Measurements from ENCODE around the gene LSM3.

Gene LSM3

GRCh38 chr3:14178247-14179113 lies at the start of gene LSM3, which contains the start of gene XPC:
LSM3 (plus strand) TSS chr3:14178817; CDS start chr3:14178861, 44 bp downstream.
XPC (minus strand) TSS chr3:14178601; CDS start chr3:14178568, 33 bp downstream.
- peak; percentile 94 for DNase-seq

GRCh38 chr3:14129296-14129695 lies 49.3 kb upstream of the LSM3 start:
- no peak for DNase-seq

- no peak for DNase-seq
These were observed 48.4 kb upstream of the LSM3 start for GRCh38 chr3:14130230-14130629.

GRCh38 chr3:14130707-14131106 lies 47.9 kb upstream of the LSM3 start:
- DNase-seq: no peak

GRCh38 chr3:14131134-14131533 lies 47.5 kb upstream of the LSM3 start:
- no peak for DNase-seq

- no peak for DNase-seq
These were observed 46.5 kb upstream of the LSM3 start for GRCh38 chr3:14132120-14132519.

GRCh38 chr3:14132689-14133088 lies 45.9 kb upstream of the LSM3 start:
- DNase-seq: no peak

- DNase-seq: no peak
These were observed 45.3 kb upstream of the LSM3 start for GRCh38 chr3:14133188-14133800.

GRCh38 chr3:14133876-14134275 lies 44.7 kb upstream of the LSM3 start:
- no peak for DNase-seq

- no peak for DNase-seq
These were observed 44.3 kb upstream of the LSM3 start for GRCh38 chr3:14134291-14134690.

- DNase-seq: no peak
These were observed 43.0 kb upstream of the LSM3 start for GRCh38 chr3:14135581-14135980.

GRCh38 chr3:14137004-14137403 lies 41.6 kb upstream of the LSM3 start:
- DNase-seq: no peak

- DNase-seq: no peak
These were observed 41.2 kb upstream of the LSM3 start for GRCh38 chr3:14137445-14137844.

- no peak for DNase-seq
These were observed 40.3 kb upstream of the LSM3 start for GRCh38 chr3:14138109-14138877.

- no peak for DNase-seq
These were observed 39.5 kb upstream of the LSM3 start for GRCh38 chr3:14138878-14139655.

- DNase-seq: no peak
These were observed 38.8 kb upstream of the LSM3 start for GRCh38 chr3:14139771-14140170.

- DNase-seq: no peak
These were observed 37.9 kb upstream of the LSM3 start for GRCh38 chr3:14140668-14141067.

- no peak for DNase-seq
These were observed 37.5 kb upstream of the LSM3 start for GRCh38 chr3:14141144-14141543.

GRCh38 chr3:14141602-14142341 lies 36.8 kb upstream of the LSM3 start:
- no peak for DNase-seq

GRCh38 chr3:14142567-14143270 lies 35.9 kb upstream of the LSM3 start:
- DNase-seq: no peak

Data from NCI-H1436 treated with DMSO at 0.1 percent for 48 hours (cell line).